IgD-negative memory B cell (primary cell): ENCODE data around the gene STARD6. TPM values are rescaled to one million over a fixed set of nuclear protein-coding genes. Genes with fewer than 3 reads are reported as not detected.
"Not testable (repeated sequence)": the region's sequence is repeated elsewhere in the genome, so short reads cannot be mapped to it uniquely, and the experiment has no call there.

ENCODE experiments used
- H3K27ac Mint-ChIP-seq, 3 donors: one replicate each; pipeline ENCODE4 v1.8.0; 2020 to 2022; ENCODE audit warnings: mild to moderate bottlenecking in 3 of 3, mixed read lengths in 3 of 3, moderate library complexity in 1 of 3
- H3K27me3 Mint-ChIP-seq: one replicate; pipeline ENCODE4 v1.8.0; 2021; ENCODE audit warnings: mixed read lengths
- H3K36me3 Mint-ChIP-seq: one replicate; pipeline ENCODE4 v1.8.0; 2020; ENCODE audit warnings: mild to moderate bottlenecking, mixed read lengths
- H3K4me1 Mint-ChIP-seq, 3 donors: one replicate each; pipeline ENCODE4 v1.8.0; 2020 to 2022; ENCODE audit warnings: mixed read lengths in 3 of 3, mild to moderate bottlenecking in 1 of 3
- H3K4me3 Mint-ChIP-seq, 4 donors: one replicate each; pipeline ENCODE4 v1.8.0; 2020 to 2022; ENCODE audit warnings: mild to moderate bottlenecking in 4 of 4, mixed read lengths in 4 of 4, moderate library complexity in 3 of 4
- H3K9me3 Mint-ChIP-seq, 3 donors: one replicate each; pipeline ENCODE4 v1.8.0; 2020 to 2021; ENCODE audit warnings: mixed read lengths in 3 of 3, mild to moderate bottlenecking in 1 of 3
- polyA plus RNA-seq: library from polyadenylated mRNA; unstranded; fragments of 300-500 nt; fragmentation: Illumina TruSeq; gene quantifications from one replicate; pipeline ENCODE4 v1.2.3, GENCODE V29; 2021

Gene STARD6
- polyA plus RNA-seq, result not detected

GRCh38 chr18:54357660-54358494 is at the start of gene STARD6, which contains the start of gene C18orf54:
Gene STARD6 (minus strand): TSS chr18:54357858. CDS start chr18:54354573, 3,285 bp downstream.
Gene C18orf54 (plus strand): TSS chr18:54357906. CDS start chr18:54360573, 2,667 bp downstream.
- H3K36me3 Mint-ChIP-seq, result peaks cover 3% of the 10 kb centered on the region
- no peaks in the 10 kb centered on the region for H3K9me3 Mint-ChIP-seq
- peak within 1 kb of the TSS; percentile 98 to 100 (median 100) for H3K4me3 Mint-ChIP-seq
- peaks cover 11 to 20% (median 11%) of the 10 kb centered on the region in 3 donors for H3K4me1 Mint-ChIP-seq
- no peaks in the 10 kb centered on the region for H3K27me3 Mint-ChIP-seq
- peak within 1 kb of the TSS; percentile 90 to 98 (median 91) for H3K27ac Mint-ChIP-seq

- peaks cover 0 to 2% (median 0%) of the 10 kb centered on the region in 3 donors for H3K9me3 Mint-ChIP-seq
Measured at GRCh38 chr18:54405290-54405689, 47.6 kb upstream of the STARD6 start.

GRCh38 chr18:54396760-54397159 is 39.1 kb upstream of the STARD6 start:
- H3K27ac Mint-ChIP-seq, result no peak overlapping the region
- H3K4me3 Mint-ChIP-seq, result no peak overlapping the region
- no peaks in the 10 kb centered on the region for H3K36me3 Mint-ChIP-seq
- H3K27me3 Mint-ChIP-seq, result no peaks in the 10 kb centered on the region
- no peaks in the 10 kb centered on the region for H3K9me3 Mint-ChIP-seq
- H3K4me1 Mint-ChIP-seq, result no peaks in the 10 kb centered on the region

More at GRCh38 chr18:54405290-54405689, 47.6 kb upstream of the STARD6 start:
- Mint-ChIP-seq H3K4me3 (no peak overlapping the region), H3K4me1 (no peaks in the 10 kb centered on the region), H3K27ac (no peak overlapping the region), H3K27me3 (peaks cover 6% of the 10 kb centered on the region), H3K36me3 (peaks cover 1% of the 10 kb centered on the region)

GRCh38 chr18:54393648-54394294 is 36.1 kb upstream of the STARD6 start:
- Mint-ChIP-seq H3K27ac (no peak overlapping the region), H3K27me3 (peaks cover 2% of the 10 kb centered on the region), H3K4me1 (no peaks in the 10 kb centered on the region), H3K9me3 (no peaks in the 10 kb centered on the region), H3K4me3 (no peak overlapping the region), H3K36me3 (no peaks in the 10 kb centered on the region)

GRCh38 chr18:54392543-54393023 is 34.9 kb upstream of the STARD6 start:
- Mint-ChIP-seq H3K27me3 (peaks cover 4% of the 10 kb centered on the region), H3K9me3 (no peaks in the 10 kb centered on the region), H3K27ac (no peak overlapping the region), H3K4me3 (no peak overlapping the region), H3K36me3 (no peaks in the 10 kb centered on the region), H3K4me1 (no peaks in the 10 kb centered on the region)

GRCh38 chr18:54390838-54391237 is 33.2 kb upstream of the STARD6 start:
- H3K9me3 Mint-ChIP-seq, result no peaks in the 10 kb centered on the region
- no peaks in the 10 kb centered on the region for H3K4me1 Mint-ChIP-seq
- no peaks in the 10 kb centered on the region for H3K36me3 Mint-ChIP-seq
- peak overlapping the region in 1 of 3 donors; percentile 81 for H3K27ac Mint-ChIP-seq
- no peak overlapping the region for H3K4me3 Mint-ChIP-seq
- H3K27me3 Mint-ChIP-seq, result peaks cover 4% of the 10 kb centered on the region

- H3K36me3 Mint-ChIP-seq, result no peaks in the 10 kb centered on the region
- peaks cover 4% of the 10 kb centered on the region for H3K27me3 Mint-ChIP-seq
- no peak overlapping the region for H3K27ac Mint-ChIP-seq
- no peaks in the 10 kb centered on the region for H3K4me1 Mint-ChIP-seq
- no peak overlapping the region for H3K4me3 Mint-ChIP-seq
- no peaks in the 10 kb centered on the region for H3K9me3 Mint-ChIP-seq
Measured at GRCh38 chr18:54389143-54389505, 31.5 kb upstream of the STARD6 start.

GRCh38 chr18:54388203-54389142 is 30.8 kb upstream of the STARD6 start:
- Mint-ChIP-seq H3K4me1 (no peaks in the 10 kb centered on the region), H3K4me3 (no peak overlapping the region), H3K9me3 (no peaks in the 10 kb centered on the region), H3K27ac (no peak overlapping the region), H3K36me3 (no peaks in the 10 kb centered on the region), H3K27me3 (peaks cover 4% of the 10 kb centered on the region)

GRCh38 chr18:54387631-54388030 is 30.0 kb upstream of the STARD6 start:
- Mint-ChIP-seq H3K27ac (no peak overlapping the region), H3K36me3 (no peaks in the 10 kb centered on the region), H3K27me3 (peaks cover 4% of the 10 kb centered on the region), H3K4me1 (no peaks in the 10 kb centered on the region), H3K9me3 (no peaks in the 10 kb centered on the region), H3K4me3 (no peak overlapping the region)

GRCh38 chr18:54386800-54387495 is 29.3 kb upstream of the STARD6 start:
- H3K4me3 Mint-ChIP-seq, H3K27ac Mint-ChIP-seq, H3K27me3 Mint-ChIP-seq, H3K9me3 Mint-ChIP-seq, H3K4me1 Mint-ChIP-seq, H3K36me3 Mint-ChIP-seq: not testable (repeated sequence)

GRCh38 chr18:54386043-54386442 is 28.4 kb upstream of the STARD6 start:
- no peaks in the 10 kb centered on the region for H3K9me3 Mint-ChIP-seq
- H3K4me1 Mint-ChIP-seq, result no peaks in the 10 kb centered on the region
- H3K27ac Mint-ChIP-seq, result no peak overlapping the region
- no peak overlapping the region for H3K4me3 Mint-ChIP-seq
- H3K27me3 Mint-ChIP-seq, result peaks cover 4% of the 10 kb centered on the region
- no peaks in the 10 kb centered on the region for H3K36me3 Mint-ChIP-seq

GRCh38 chr18:54382733-54383252 is 25.1 kb upstream of the STARD6 start:
- peak overlapping the region in 1 of 3 donors; percentile 72 for H3K27ac Mint-ChIP-seq
- no peaks in the 10 kb centered on the region for H3K36me3 Mint-ChIP-seq
- H3K9me3 Mint-ChIP-seq, result no peaks in the 10 kb centered on the region
- H3K27me3 Mint-ChIP-seq, result no peaks in the 10 kb centered on the region
- no peak overlapping the region for H3K4me3 Mint-ChIP-seq
- H3K4me1 Mint-ChIP-seq, result peaks cover 0 to 2% (median 0%) of the 10 kb centered on the region in 3 donors

- Mint-ChIP-seq H3K27ac (no peak overlapping the region), H3K4me1 (peaks cover 0 to 2% (median 0%) of the 10 kb centered on the region in 3 donors), H3K9me3 (no peaks in the 10 kb centered on the region), H3K27me3 (no peaks in the 10 kb centered on the region), H3K36me3 (no peaks in the 10 kb centered on the region), H3K4me3 (no peak overlapping the region)
Measured at GRCh38 chr18:54382076-54382475, 24.4 kb upstream of the STARD6 start.

GRCh38 chr18:54381640-54382039 is 24.0 kb upstream of the STARD6 start:
- H3K4me1 Mint-ChIP-seq, result peaks cover 0 to 2% (median 0%) of the 10 kb centered on the region in 3 donors
- no peaks in the 10 kb centered on the region for H3K27me3 Mint-ChIP-seq
- H3K9me3 Mint-ChIP-seq, result no peaks in the 10 kb centered on the region
- no peaks in the 10 kb centered on the region for H3K36me3 Mint-ChIP-seq
- no peak overlapping the region for H3K27ac Mint-ChIP-seq
- no peak overlapping the region for H3K4me3 Mint-ChIP-seq
